Stomach (tissue), 9 donors: Measurements from ENCODE around the gene EME1. TPM values are rescaled to one million over a fixed set of nuclear protein-coding genes. Genes with fewer than 3 reads are reported as not detected.
"Not testable (repeated sequence)": the region's sequence is repeated elsewhere in the genome, so short reads cannot be mapped to it uniquely, and the experiment has no call there.

ENCODE experiments used
- DNase-seq, 2 donors: peaks; one replicate each; pipeline versions ENCODE4 v3.0.0 to v3.0.0-alpha.2; 2013 to 2019
- H3K27ac ChIP-seq, 5 donors: fragments of 200-600 bp in 4 of 5; sonication (generic) in 4 of 5; one replicate each; pipeline ENCODE4 v1.5.1; 2013 to 2019; ENCODE audit warnings: mild to moderate bottlenecking in 1 of 5, moderate library complexity in 1 of 5
- H3K27me3 ChIP-seq, 3 donors: fragments of 200-600 bp; sonication (generic); one replicate each; pipeline ENCODE4 v1.5.1; 2017 to 2019; ENCODE audit warnings: mixed run types in 1 of 3
- H3K36me3 ChIP-seq, 4 donors: fragments of 200-600 bp; sonication (generic); 1 replicate in 3 of 4; 2 replicates in 1 of 4; pipeline ENCODE4 v1.5.1; 2016 to 2019
- H3K4me1 ChIP-seq, 4 donors: fragments of 200-600 bp; sonication (generic); one replicate each; pipeline ENCODE4 v1.5.1; 2016 to 2019
- H3K4me3 ChIP-seq, 4 donors: fragments of 200-600 bp; sonication (generic) in 3 of 4; one replicate each; pipeline ENCODE4 v1.5.1; 2016 to 2019; ENCODE audit warnings: mild to moderate bottlenecking in 1 of 4
- H3K9me3 ChIP-seq, 4 donors: fragments of 200-600 bp; sonication (generic); one replicate each; pipeline ENCODE4 v1.5.1; 2016 to 2019
- CTCF ChIP-seq, 7 experiments: fragments of 450-650 bp in 4 of 7; fragments of 200-600 bp in 3 of 7; sonication (generic) in 3 of 7; IDR thresholded peaks; one replicate each; pipeline ENCODE4 v1.5.1; 2016 to 2019; ENCODE audit warnings: antibody characterized with exemption in 7 of 7, control low read depth in 2 of 7, mild to moderate bottlenecking in 1 of 7
- EP300 ChIP-seq: sonication (generic); formaldehyde crosslinking; IDR thresholded peaks from one replicate; pipeline ENCODE4 v1.6.1; 2017; ENCODE audit warnings: antibody characterized with exemption
- POLR2A ChIP-seq, 4 donors: fragments of 450-650 bp; IDR thresholded peaks; one replicate each; pipeline ENCODE4 v1.6.1; 2016; ENCODE audit warnings: antibody characterized with exemption in 4 of 4, control low read depth in 2 of 4, mild to moderate bottlenecking in 1 of 4, moderate library complexity in 1 of 4
- POLR2AphosphoS5 ChIP-seq, 3 donors: sonication (generic); formaldehyde crosslinking; IDR thresholded peaks; one replicate each; pipeline ENCODE4 v1.6.1; 2016; ENCODE audit warnings: antibody characterized with exemption in 3 of 3
- WGBS, 5 donors: extraction: QIAGEN DNeasy Blood & Tissue Kit in 3 of 5; methylation state at CpG; one replicate each; pipeline versions ENCODE4 v1.1.5 to v1.1.7; 2013 to 2018; 5-methylcytosine and 5-hydroxymethylcytosine counted together
- intact Hi-C: fragments of 100-400 bp; cut with DNase I; formaldehyde crosslinking; loops from one replicate; pipeline ENCODE4 v1.15.1; 2023; ENCODE audit warnings: low total_unique reads
- polyA plus RNA-seq, 3 donors: library from polyadenylated mRNA; stranded (reverse); fragments of 200-250 nt; gene quantifications; one replicate each; pipeline ENCODE4 v1.2.3, GENCODE V29; 2013
- total RNA-seq, 5 donors: library from RNA; depleted of rRNA; stranded (reverse); fragments of >200 nt; gene quantifications; one replicate each; pipeline versions ENCODE4 v1.1.0 to v1.2.3, GENCODE V29; 2014 to 2016
- donor health status: healthy with polysubstance abuse.
- donor health status: Bipolar disorder and iron deficiency.
- donor health status: healthy.

EME1 gene
- total and polyA plus RNA-seq, 8 donors, result 0.87 to 15.8 (median 2.6) TPM; not detected in 2

- H3K27ac ChIP-seq, result no peak overlapping the region
- no peaks in the 10 kb centered on the region for H3K9me3 ChIP-seq
- H3K36me3 ChIP-seq, result no peaks in the 10 kb centered on the region
- intact Hi-C loops, result no loop called here
- no peak for DNase-seq
- no peaks in the 10 kb centered on the region for H3K4me1 ChIP-seq
- TF ChIP-seq POLR2A (IDR thresholded peaks at IDR 0.05) (no peak), CTCF (IDR thresholded peaks at IDR 0.05) (no peak), EP300 (no peak), POLR2AphosphoS5 (IDR thresholded peaks at IDR 0.05) (no peak)
- WGBS, 5 donors, result 82 to 90% (median 87%) methylated on average over 4 of the region's 4 CpGs
- H3K4me3 ChIP-seq, result no peak overlapping the region
- no peaks in the 10 kb centered on the region for H3K27me3 ChIP-seq
Observed at GRCh38 chr17:50412188-50412732, 39.2 kb downstream of the EME1 start.

GRCh38 chr17:50414808-50415207, 41.8 kb downstream of the EME1 start:
- no peaks in the 10 kb centered on the region for H3K36me3 ChIP-seq
- no peaks in the 10 kb centered on the region for H3K9me3 ChIP-seq
- no peaks in the 10 kb centered on the region for H3K27me3 ChIP-seq
- DNase-seq, result no peak
- intact Hi-C loops, result no loop called here
- no peak for TF ChIP-seq POLR2A (IDR thresholded peaks at IDR 0.05)
- no peaks in the 10 kb centered on the region for H3K4me1 ChIP-seq
- WGBS, 5 donors, result 65 to 73% (median 69%) methylated on average over 3 of the region's 3 CpGs
- no peak overlapping the region for H3K4me3 ChIP-seq
- no peak overlapping the region for H3K27ac ChIP-seq

GRCh38 chr17:50419577-50419976, 46.5 kb downstream of the EME1 start:
- H3K9me3 ChIP-seq, H3K27me3 ChIP-seq, DNase-seq, H3K36me3 ChIP-seq, intact Hi-C loops, H3K4me3 ChIP-seq, H3K27ac ChIP-seq: not testable (repeated sequence)
- peaks cover 10 to 35% (median 14%) of the 10 kb centered on the region in 4 donors for H3K4me1 ChIP-seq
- WGBS, 5 donors, result 95 to 99% (median 97%) methylated on average over 10 of the region's 10 CpGs

- WGBS, 5 donors, result 94 to 99% (median 96%) methylated on average over 6 of the region's 6 CpGs
- Histone ChIP-seq H3K9me3 (no peaks in the 10 kb centered on the region), H3K4me3 (no peak overlapping the region), H3K36me3 (no peaks in the 10 kb centered on the region), H3K27me3 (no peaks in the 10 kb centered on the region), H3K4me1 (peaks cover 16 to 45% (median 21%) of the 10 kb centered on the region in 4 donors), H3K27ac (peak overlapping the region in 4 of 5 donors; percentile 70 to 85 (median 78))
- intact Hi-C loops, result no loop called here
- no peak for TF ChIP-seq CTCF (IDR thresholded peaks at IDR 0.05)
- TF ChIP-seq POLR2AphosphoS5 (IDR thresholded peaks at IDR 0.05), result no peak
- TF ChIP-seq POLR2A (IDR thresholded peaks at IDR 0.05), result no peak
- no peak for TF ChIP-seq EP300
- no peak for DNase-seq
Observed at GRCh38 chr17:50420419-50421112, 47.5 kb downstream of the EME1 start.

GRCh38 chr17:50421308-50422051, 48.5 kb downstream of the EME1 start:
- peak in 1 of 2 donors; percentile 45 for DNase-seq
- no peaks in the 10 kb centered on the region for H3K36me3 ChIP-seq
- peaks cover 22 to 52% (median 28%) of the 10 kb centered on the region in 4 donors for H3K4me1 ChIP-seq
- H3K9me3 ChIP-seq, result no peaks in the 10 kb centered on the region
- WGBS, 5 donors, result 28 to 36% (median 32%) methylated on average over 3 of the region's 3 CpGs
- H3K4me3 ChIP-seq, result peak overlapping the region in 2 of 4 donors; percentile 8 to 27
- intact Hi-C loops, result no loop called here
- no peaks in the 10 kb centered on the region for H3K27me3 ChIP-seq
- H3K27ac ChIP-seq, result peak overlapping the region; percentile 70 to 85 (median 76)
- no peak for TF ChIP-seq EP300
- TF ChIP-seq POLR2AphosphoS5 (IDR thresholded peaks at IDR 0.05), result no peak
- no peak for TF ChIP-seq POLR2A (IDR thresholded peaks at IDR 0.05)
- no peak for TF ChIP-seq CTCF (IDR thresholded peaks at IDR 0.05)
